Epithelial cell of esophagus (primary cell): Measurements from ENCODE around the gene INPP5A.

ENCODE experiments used
- DNase-seq: peaks from one replicate; pipeline ENCODE4 v3.0.0; 2010; ENCODE audit warnings: low read depth
- H3K4me3 ChIP-seq: 2 replicates; pipeline ENCODE4 v1.5.1; 2011; ENCODE audit warnings: mild to moderate bottlenecking, low read length, control low read depth
- TF ChIP-seq, protein P1 (sequence below): IDR thresholded peaks from 2 replicates; pipeline ENCODE4 v1.5.1; 2011; ENCODE audit warnings: low read depth, mild to moderate bottlenecking, low read length, control low read depth, inconsistent platforms; ENCODE audit not compliant: insufficient read depth; ENCODE audit errors: missing control alignments

Gene INPP5A

GRCh38 chr10:132725202-132725601, 187.6 kb downstream of the INPP5A start:
- DNase-seq, result no peak
- H3K4me3 ChIP-seq, result no peak overlapping the region
- TF ChIP-seq, protein P1, sequence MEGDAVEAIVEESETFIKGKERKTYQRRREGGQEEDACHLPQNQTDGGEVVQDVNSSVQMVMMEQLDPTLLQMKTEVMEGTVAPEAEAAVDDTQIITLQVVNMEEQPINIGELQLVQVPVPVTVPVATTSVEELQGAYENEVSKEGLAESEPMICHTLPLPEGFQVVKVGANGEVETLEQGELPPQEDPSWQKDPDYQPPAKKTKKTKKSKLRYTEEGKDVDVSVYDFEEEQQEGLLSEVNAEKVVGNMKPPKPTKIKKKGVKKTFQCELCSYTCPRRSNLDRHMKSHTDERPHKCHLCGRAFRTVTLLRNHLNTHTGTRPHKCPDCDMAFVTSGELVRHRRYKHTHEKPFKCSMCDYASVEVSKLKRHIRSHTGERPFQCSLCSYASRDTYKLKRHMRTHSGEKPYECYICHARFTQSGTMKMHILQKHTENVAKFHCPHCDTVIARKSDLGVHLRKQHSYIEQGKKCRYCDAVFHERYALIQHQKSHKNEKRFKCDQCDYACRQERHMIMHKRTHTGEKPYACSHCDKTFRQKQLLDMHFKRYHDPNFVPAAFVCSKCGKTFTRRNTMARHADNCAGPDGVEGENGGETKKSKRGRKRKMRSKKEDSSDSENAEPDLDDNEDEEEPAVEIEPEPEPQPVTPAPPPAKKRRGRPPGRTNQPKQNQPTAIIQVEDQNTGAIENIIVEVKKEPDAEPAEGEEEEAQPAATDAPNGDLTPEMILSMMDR, result no peak

GRCh38 chr10:132726194-132726593, 188.6 kb downstream of the INPP5A start:
- H3K4me3 ChIP-seq, result no peak overlapping the region
- TF ChIP-seq, protein P1, result no peak
- DNase-seq, result no peak

DNA sequence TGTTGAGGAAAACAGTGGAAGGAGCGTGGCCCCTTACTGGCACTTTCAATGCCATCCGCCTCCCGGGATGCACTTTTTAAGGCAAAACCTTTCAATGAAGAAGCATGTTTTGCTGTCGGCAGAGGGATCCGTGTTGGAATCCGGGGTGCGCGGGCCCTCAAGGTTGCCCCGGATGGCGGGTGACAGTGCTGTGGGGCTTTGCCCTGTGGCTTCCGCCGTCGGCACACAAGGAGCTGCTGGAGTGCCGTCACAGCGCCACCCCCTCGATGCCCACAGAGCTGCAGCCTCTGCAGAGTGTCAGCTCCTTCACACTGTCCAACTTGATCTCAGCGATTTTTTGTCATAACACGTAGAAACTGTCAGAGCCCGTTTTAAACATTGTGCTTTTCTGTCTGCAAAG, 189.4 kb downstream of the INPP5A start:
- DNase-seq, result no peak
- TF ChIP-seq, protein P1, result no peak
- no peak overlapping the region for H3K4me3 ChIP-seq

GRCh38 chr10:132727411-132727810, 189.8 kb downstream of the INPP5A start:
- TF ChIP-seq, protein P1, result no peak

DNA sequence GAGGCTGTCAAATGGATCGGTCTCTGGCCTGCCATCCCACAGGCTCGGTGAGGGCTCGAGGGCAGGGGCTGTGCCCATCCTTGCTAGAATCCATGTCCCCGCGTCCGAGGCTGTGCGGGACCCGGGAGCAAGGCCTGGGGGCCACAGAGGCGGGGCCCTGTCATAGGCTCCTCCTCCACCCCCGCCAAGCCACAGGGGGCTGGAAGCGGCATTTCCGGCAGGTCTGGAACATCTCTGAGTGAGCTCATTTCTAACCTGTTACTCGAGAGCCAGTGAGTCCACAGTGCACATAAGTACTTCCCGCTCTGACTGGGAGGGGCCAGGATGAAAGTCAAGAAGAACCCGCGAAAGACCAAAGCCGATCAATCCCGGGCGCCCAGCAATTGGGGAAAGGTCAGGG, 190.7 kb downstream of the INPP5A start:
- no peak for DNase-seq
- TF ChIP-seq, protein P1, result no peak
- H3K4me3 ChIP-seq, result no peak overlapping the region

More at GRCh38 chr10:132727411-132727810, 189.8 kb downstream of the INPP5A start:
- no peak for DNase-seq
- H3K4me3 ChIP-seq, result no peak overlapping the region

- TF ChIP-seq, protein P1, result no peak
- DNase-seq, result no peak
- H3K4me3 ChIP-seq, result no peak overlapping the region
Measured at GRCh38 chr10:132728741-132729140, 191.2 kb downstream of the INPP5A start.

DNA sequence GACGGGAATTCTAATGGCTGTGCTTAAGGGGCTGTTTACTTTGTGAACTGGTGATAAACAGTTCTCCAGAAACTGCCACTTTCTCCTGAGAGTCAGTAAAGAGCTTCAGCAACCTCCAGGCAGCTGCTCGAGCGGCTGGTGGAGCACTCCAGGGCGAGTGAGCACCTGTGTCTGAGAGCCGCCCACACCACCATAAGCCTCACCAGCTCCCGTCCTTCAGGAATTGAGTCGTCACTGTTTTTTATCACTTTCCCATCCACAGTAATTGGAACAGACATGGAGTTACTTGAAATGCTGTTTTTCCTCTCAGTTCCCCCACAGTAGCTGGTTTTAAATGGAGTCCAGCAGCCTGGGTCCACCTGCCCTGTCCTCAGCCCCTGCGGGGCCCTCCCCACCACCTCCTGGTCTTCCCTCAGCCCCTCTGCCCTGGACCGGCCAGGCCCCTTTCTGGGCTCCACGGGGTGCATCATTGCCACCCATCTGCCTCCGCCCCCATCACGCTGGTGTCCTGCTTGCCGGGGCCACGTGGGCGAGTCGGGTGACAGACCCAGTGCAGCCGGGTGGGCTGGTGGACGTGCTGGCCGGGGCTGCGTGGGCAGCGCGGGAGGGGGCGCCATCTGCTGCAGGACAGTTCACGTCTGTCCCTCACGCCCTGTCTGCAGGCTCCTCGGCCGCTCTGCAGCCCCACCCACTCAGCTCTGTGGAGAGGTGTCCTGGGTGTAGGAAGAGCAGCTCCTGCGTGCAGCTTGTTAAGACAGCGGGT, 192.4 kb downstream of the INPP5A start:
- H3K4me3 ChIP-seq, result no peak overlapping the region
- TF ChIP-seq, protein P1, result no peak
- no peak for DNase-seq
